Thyroid gland (tissue), 4 donors: ENCODE measurements around the gene ATP4B.

ENCODE experiments used
- CTCF ChIP-seq, 6 experiments: fragments of 200-600 bp in 3 of 6; fragments of 450-650 bp in 3 of 6; sonication (generic) in 3 of 6; IDR thresholded peaks; one replicate each; pipeline ENCODE4 v1.5.1; 2016 to 2019; ENCODE audit warnings: antibody characterized with exemption in 6 of 6, mild to moderate bottlenecking in 2 of 6, inconsistent platforms in 1 of 6, moderate library complexity in 1 of 6
- POLR2A ChIP-seq, 2 donors: fragments of 450-650 bp; IDR thresholded peaks; one replicate each; pipeline ENCODE4 v1.6.1; 2017; ENCODE audit warnings: antibody characterized with exemption in 2 of 2, mild to moderate bottlenecking in 2 of 2, moderate library complexity in 1 of 2

DNA sequence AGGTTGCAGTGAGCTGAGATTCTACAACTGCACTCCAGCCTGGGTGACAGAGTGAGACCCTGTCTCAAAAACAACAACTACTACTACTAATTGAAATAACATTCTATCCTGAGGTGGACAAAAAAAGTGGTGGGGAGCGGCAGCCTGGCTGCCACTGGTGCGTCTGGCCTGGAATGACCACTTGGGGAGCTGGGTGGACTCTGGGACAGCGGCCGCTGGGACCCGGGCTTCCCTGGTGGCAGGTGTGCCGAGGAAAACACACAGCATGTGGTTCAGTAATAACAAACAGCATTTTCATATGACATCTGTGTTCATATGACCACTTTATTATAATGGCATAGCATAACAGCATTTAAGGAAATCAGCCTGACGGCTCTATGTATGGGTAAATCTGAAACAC lies 39.5 kb downstream of the ATP4B start:
- TF ChIP-seq POLR2A (IDR thresholded peaks at IDR 0.05), result no peak
- TF ChIP-seq CTCF (IDR thresholded peaks at IDR 0.05), result no peak
